Common myeloid progenitor, CD34-positive (primary cell): Measurements from ENCODE around the gene SHC1.

Experiments
- CTCF ChIA-PET: fragments of 350-600 bp; sonication (Branson Sonifier 250); formaldehyde crosslinking; loops from one replicate; lab custom pipeline; 2021; ENCODE audit warnings: antibody characterized with exemption; lab: Charles Lee
- POLR2A ChIA-PET: fragments of 350-600 bp; sonication (Branson Sonifier 250); formaldehyde crosslinking; loops from one replicate; lab custom pipeline; 2021; ENCODE audit warnings: antibody characterized with exemption; lab: Charles Lee
- DNase-seq, 3 donors: peaks; one replicate each; pipeline versions ENCODE4 v3.0.0 to v3.0.0-alpha.2; 2013
- H3K27ac ChIP-seq, 2 experiments: 1 replicate in 1 of 2; 2 replicates in 1 of 2; pipeline ENCODE4 v1.7.0; 2013; ENCODE audit warnings: inconsistent platforms in 2 of 2, low read length in 2 of 2, mild to moderate bottlenecking in 2 of 2, low read depth in 1 of 2, moderate library complexity in 1 of 2; ENCODE audit not compliant: severe bottlenecking in 2 of 2, insufficient read depth in 1 of 2, poor library complexity in 1 of 2
- H3K27me3 ChIP-seq, 5 experiments: replicated peaks in 2 of 5; 1 replicate in 3 of 5; 2 replicates in 2 of 5; pipeline versions ENCODE4 v1.6.1 to v1.7.0; 2013; ENCODE audit warnings: low read length in 4 of 5, mild to moderate bottlenecking in 2 of 5, moderate library complexity in 2 of 5, inconsistent platforms in 1 of 5; ENCODE audit not compliant: insufficient read depth in 5 of 5, control insufficient read depth in 4 of 5
- H3K36me3 ChIP-seq, 4 experiments: 1 replicate in 2 of 4; 2 replicates in 2 of 4; pipeline versions ENCODE4 v1.6.1 to v1.7.0; 2013; ENCODE audit warnings: low read length in 3 of 4, control low read depth in 1 of 4, mild to moderate bottlenecking in 1 of 4; ENCODE audit not compliant: control insufficient read depth in 4 of 4, insufficient read depth in 4 of 4
- H3K4me1 ChIP-seq, 4 experiments: 1 replicate in 3 of 4; 2 replicates in 1 of 4; pipeline versions ENCODE4 v1.6.1 to v1.7.1; 2013; ENCODE audit warnings: low read length in 3 of 4, mild to moderate bottlenecking in 3 of 4, control low read depth in 1 of 4, inconsistent platforms in 1 of 4, moderate library complexity in 1 of 4; ENCODE audit not compliant: control insufficient read depth in 4 of 4, insufficient read depth in 4 of 4; ENCODE audit errors: control extremely low read depth in 1 of 4
- H3K4me3 ChIP-seq, 7 experiments: 1 replicate in 4 of 7; 2 replicates in 3 of 7; pipeline versions ENCODE4 v1.5.1 to v1.7.0; 2013; ENCODE audit warnings: mild to moderate bottlenecking in 7 of 7, low read length in 6 of 7, moderate library complexity in 6 of 7, inconsistent platforms in 2 of 7, low read depth in 2 of 7, control low read depth in 1 of 7; ENCODE audit not compliant: insufficient read depth in 4 of 7, control insufficient read depth in 1 of 7; ENCODE audit errors: extremely low read depth in 1 of 7
- H3K9me3 ChIP-seq, 5 experiments: 1 replicate in 4 of 5; 2 replicates in 1 of 5; pipeline versions ENCODE4 v1.6.1 to v1.7.1; 2013; ENCODE audit warnings: low read length in 4 of 5, mild to moderate bottlenecking in 2 of 5, inconsistent platforms in 1 of 5, low read depth in 1 of 5, moderate library complexity in 1 of 5; ENCODE audit not compliant: control insufficient read depth in 4 of 5, insufficient read depth in 2 of 5; ENCODE audit errors: control extremely low read depth in 1 of 5
- WGBS: methylation state at CpG from one replicate; pipeline ENCODE4 v1.1.5; 2013; ENCODE audit not compliant: insufficient coverage; 5-methylcytosine and 5-hydroxymethylcytosine counted together

SHC1 gene

GRCh38 chr1:155000726-155001424 is 30.3 kb upstream of the SHC1 start:
- CTCF ChIA-PET = interaction anchor here (0.8 to 14.0 kb wide), 6 partner anchors 8 to 71 kb away, joined by 3 to 320 read pairs (median 26); partner anchors contain the start of genes CKS1B, FLAD1, LENEP and PBXIP1

GRCh38 chr1:155000411-155000725 is 29.8 kb upstream of the SHC1 start:
- POLR2A ChIA-PET = interaction anchor here (0.6 to 1.8 kb wide), 3 partner anchors 12 to 28 kb away, joined by 3 to 6 read pairs (median 4); no protein-coding TSS in a partner anchor
- peaks cover 15 to 88% (median 84%) of the 10 kb centered on the region in 4 experiments for H3K4me1 ChIP-seq
- no peaks in the 10 kb centered on the region for H3K9me3 ChIP-seq
- peak in 2 of 3 donors; percentile 65 to 74 for DNase-seq
- H3K27me3 ChIP-seq = no peaks in the 10 kb centered on the region
- no peaks in the 10 kb centered on the region for H3K36me3 ChIP-seq
- CTCF ChIA-PET = interaction anchor here (0.8 to 14.0 kb wide), 8 partner anchors 17 to 81 kb away, joined by 3 to 320 read pairs (median 6); partner anchors contain the start of genes CKS1B, FLAD1, PBXIP1 and PYGO2
- peak overlapping the region in 1 of 2 experiments; percentile 83 for H3K27ac ChIP-seq
- peak overlapping the region; percentile 54 to 95 (median 72) for H3K4me3 ChIP-seq
- 0% methylated on average over 7 of the region's 13 CpGs for WGBS

More at GRCh38 chr1:155000726-155001424, 30.3 kb upstream of the SHC1 start:
- Histone ChIP-seq H3K27ac (peak overlapping the region; percentile 54 to 83), H3K27me3 (no peaks in the 10 kb centered on the region), H3K9me3 (no peaks in the 10 kb centered on the region), H3K4me1 (peaks cover 15 to 90% (median 86%) of the 10 kb centered on the region in 4 experiments), H3K36me3 (no peaks in the 10 kb centered on the region), H3K4me3 (peak overlapping the region; percentile 54 to 95 (median 72))
- POLR2A ChIA-PET = interaction anchor here (0.6 to 0.8 kb wide), 3 partner anchors 28 to 41 kb away, joined by 3 read pairs; no protein-coding TSS in a partner anchor
- peak; percentile 84 to 92 (median 87) for DNase-seq
- under 1% methylated on average over 35 of the region's 43 CpGs for WGBS

- Histone ChIP-seq H3K27ac (peak overlapping the region in 1 of 2 experiments; percentile 79), H3K36me3 (no peaks in the 10 kb centered on the region), H3K4me3 (peak overlapping the region; percentile 16 to 95 (median 72)), H3K9me3 (no peaks in the 10 kb centered on the region), H3K27me3 (no peaks in the 10 kb centered on the region), H3K4me1 (peaks cover 14 to 86% (median 83%) of the 10 kb centered on the region in 4 experiments)
- WGBS = under 1% methylated on average over 34 of the region's 50 CpGs
- DNase-seq = peak in 2 of 3 donors; percentile 50 to 61
- CTCF ChIA-PET = interaction anchor here (0.8 to 14.0 kb wide), 13 partner anchors 10 to 81 kb away, joined by 3 to 320 read pairs (median 5); partner anchors contain the start of genes CKS1B, FLAD1, PBXIP1 and PYGO2
- POLR2A ChIA-PET = interaction anchor here (0.6 to 1.8 kb wide), 5 partner anchors 13 to 47 kb away, joined by 3 to 6 read pairs (median 4); partner anchors contain the start of gene PYGO2
Observed at GRCh38 chr1:154999571-155000410, 29.2 kb upstream of the SHC1 start.

- no peaks in the 10 kb centered on the region for H3K9me3 ChIP-seq
- CTCF ChIA-PET = interaction anchor here (0.7 to 14.0 kb wide), 15 partner anchors 9 to 215 kb away, joined by 3 to 320 read pairs (median 4); partner anchors contain the start of genes CKS1B, FLAD1, PBXIP1 and PYGO2
- H3K36me3 ChIP-seq = no peaks in the 10 kb centered on the region
- H3K27ac ChIP-seq = peak overlapping the region in 1 of 2 experiments; percentile 49
- POLR2A ChIA-PET = interaction anchor here (1.0 to 1.8 kb wide), 2 partner anchors 25 to 38 kb away, joined by 3 to 6 read pairs; partner anchors contain the start of gene PYGO2
- no peaks in the 10 kb centered on the region for H3K27me3 ChIP-seq
- peaks cover 9 to 86% (median 82%) of the 10 kb centered on the region in 4 experiments for H3K4me1 ChIP-seq
- peak overlapping the region in 6 of 7 experiments; percentile 38 to 95 (median 62) for H3K4me3 ChIP-seq
- peak; percentile 74 to 76 (median 75) for DNase-seq
- WGBS = 9% methylated on average over 20 of the region's 40 CpGs
Observed at GRCh38 chr1:154998818-154999570, 28.4 kb upstream of the SHC1 start.

- CTCF ChIA-PET = interaction anchor here (0.7 to 14.0 kb wide), 13 partner anchors 8 to 215 kb away, joined by 3 to 320 read pairs (median 6); partner anchors contain the start of genes CKS1B, FLAD1, PBXIP1 and PYGO2
- Histone ChIP-seq H3K27me3 (no peaks in the 10 kb centered on the region), H3K36me3 (no peaks in the 10 kb centered on the region), H3K9me3 (no peaks in the 10 kb centered on the region), H3K4me3 (no peak overlapping the region), H3K4me1 (peaks cover 9 to 82% (median 76%) of the 10 kb centered on the region in 4 experiments), H3K27ac (no peak overlapping the region)
- POLR2A ChIA-PET = interaction anchor here (1.8 kb wide), 1 partner anchor 25 kb away, joined by 6 read pairs; no protein-coding TSS in a partner anchor
- DNase-seq = no peak
- 85% methylated on average over 9 of the region's 16 CpGs for WGBS
Observed at GRCh38 chr1:154998201-154998780, 27.7 kb upstream of the SHC1 start.
